Stimulated activated CD4-positive, alpha-beta T cell treated with anti-CD3 and anti-CD28 coated beads, TNF-alpha, amount 100 ng/mL, for 24 hours (primary cell): ENCODE measurements around the gene SLC11A1.

Experiments used
- DNase-seq, 3 experiments: peaks; one replicate each; pipeline ENCODE4 v3.0.0-alpha.2; 2020; ENCODE audit warnings: low read depth in 3 of 3

The SLC11A1 gene

GRCh38 chr2:218366621-218367414, 15.3 kb upstream of the SLC11A1 start:
- no peak for DNase-seq

DNA sequence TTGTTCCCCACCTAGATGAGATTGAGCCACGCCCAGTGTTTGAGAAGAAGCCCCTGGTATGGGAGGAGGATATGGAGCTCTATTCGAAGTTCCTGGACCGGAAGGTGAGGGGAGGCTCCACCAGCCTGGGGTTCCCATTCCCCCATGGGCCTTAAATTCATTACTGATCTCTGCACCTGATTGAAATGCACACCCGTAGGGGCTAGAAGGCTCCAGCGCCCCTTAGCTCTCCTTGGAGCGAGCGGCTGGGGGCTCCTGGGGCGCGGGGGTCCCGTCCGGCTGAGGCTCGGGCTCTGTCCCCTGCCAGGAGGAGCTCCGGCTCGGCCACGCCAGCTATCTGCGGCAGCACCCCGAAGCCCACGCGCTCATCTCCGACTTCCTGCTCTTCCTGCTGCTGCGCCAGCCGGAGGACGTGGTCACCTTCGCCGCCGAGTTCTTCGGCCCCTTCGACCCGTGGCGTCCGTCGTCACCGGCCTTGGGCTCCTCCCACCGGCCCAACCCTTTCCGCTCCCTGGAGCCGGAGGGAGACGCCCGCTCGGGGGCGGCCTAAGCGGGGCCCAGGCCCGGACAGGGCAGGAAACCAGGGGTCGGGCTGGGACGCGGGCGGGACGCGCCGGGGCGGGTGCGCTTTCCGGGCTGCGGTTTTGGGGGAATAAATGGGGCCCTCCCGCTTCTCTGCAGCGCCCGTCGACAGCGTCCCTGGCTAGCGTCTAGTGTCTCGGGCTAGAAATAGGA, 14.5 kb upstream of the SLC11A1 start:
- DNase-seq: peak; percentile 22 to 73 (median 32)

DNA sequence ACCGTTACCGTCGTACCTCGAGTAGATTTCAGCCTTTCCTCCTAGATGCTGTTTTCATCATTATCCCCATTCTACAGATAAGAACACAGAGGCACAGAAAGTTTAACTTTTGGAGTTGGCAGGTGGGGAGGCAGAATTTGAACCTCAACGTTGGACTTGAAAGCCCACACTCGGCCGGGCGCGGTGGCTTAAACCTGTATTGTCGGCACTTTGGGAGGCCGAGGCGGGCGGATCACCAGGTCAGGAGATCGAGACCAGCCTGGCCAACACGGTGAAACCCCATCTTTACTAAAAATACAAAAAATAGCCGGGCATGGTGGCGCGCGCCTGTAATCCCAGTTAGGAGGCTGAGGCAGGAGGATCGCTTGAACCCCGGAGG, 13.9 kb upstream of the SLC11A1 start:
- no peak for DNase-seq

DNA sequence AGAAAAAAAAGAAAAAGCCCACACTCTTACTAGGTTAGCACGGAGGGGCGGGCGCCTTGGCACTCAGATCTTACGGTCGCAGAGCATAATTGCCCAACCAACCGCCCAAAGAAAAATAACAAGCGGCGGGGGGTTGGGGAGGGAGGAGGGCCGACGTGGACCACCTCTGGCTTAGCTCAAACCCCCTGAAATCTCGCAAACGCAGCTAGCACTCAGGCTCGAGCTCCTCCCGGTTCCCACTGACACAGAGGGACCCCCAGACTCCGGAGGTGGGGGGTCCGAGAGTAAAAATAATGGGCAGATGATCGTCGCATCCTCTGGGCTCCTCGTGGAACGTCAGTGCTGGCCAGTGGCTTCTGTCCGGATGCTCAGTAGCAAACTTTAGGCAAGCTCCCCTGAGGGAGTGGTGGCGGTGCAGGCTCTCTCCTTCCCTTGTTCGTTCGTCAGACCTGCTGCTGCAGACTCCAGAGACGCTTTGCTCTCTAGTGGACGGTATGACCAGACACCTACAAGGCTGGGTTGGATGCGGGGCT, 13.4 kb upstream of the SLC11A1 start:
- DNase-seq: no peak

GRCh38 chr2:218369330-218369729, 12.7 kb upstream of the SLC11A1 start:
- DNase-seq: no peak

- no peak for DNase-seq
Observed at GRCh38 chr2:218370410-218371063, 11.5 kb upstream of the SLC11A1 start.

- no peak for DNase-seq
Observed at GRCh38 chr2:218371983-218372350, 10.1 kb upstream of the SLC11A1 start.

DNA sequence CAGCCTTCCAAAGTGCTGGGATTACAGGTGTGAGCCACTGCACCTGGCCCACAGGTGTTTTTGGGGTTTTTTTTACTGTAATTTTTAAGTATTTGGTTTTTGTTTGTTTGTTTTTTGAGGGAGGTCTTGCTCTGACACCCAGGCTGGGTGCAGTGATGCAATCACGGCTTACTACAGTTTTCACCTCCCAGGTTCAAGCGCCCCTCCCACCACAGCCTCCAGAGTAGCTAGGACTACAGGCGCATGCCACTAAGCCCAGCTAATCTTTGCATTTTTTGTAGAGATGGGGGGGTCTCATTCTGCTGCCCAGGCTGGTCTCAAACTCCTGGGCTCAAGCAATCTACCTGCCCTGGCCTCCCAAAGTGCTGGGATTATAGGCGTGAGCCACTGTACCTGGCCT, 7.3 kb upstream of the SLC11A1 start:
- DNase-seq: no peak

DNA sequence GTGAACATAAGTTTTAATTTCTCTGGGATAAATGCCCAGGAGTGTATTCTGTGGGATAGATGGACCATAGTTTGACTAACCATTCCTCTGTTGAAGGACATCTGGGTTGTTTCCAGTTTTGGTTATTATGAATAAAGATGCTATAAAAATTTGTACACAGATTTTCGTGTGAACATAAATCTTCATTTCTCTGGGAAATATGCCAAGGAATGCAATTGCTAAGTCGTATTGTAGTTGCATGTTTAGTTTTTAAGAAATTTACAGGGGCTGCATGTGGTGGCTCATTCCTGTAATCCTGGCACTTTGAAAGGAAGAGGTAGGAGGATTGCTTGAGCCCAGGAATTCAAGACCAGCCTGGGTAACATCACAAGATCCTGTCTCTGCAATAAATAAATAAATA, 6.9 kb upstream of the SLC11A1 start:
- DNase-seq: no peak

DNA sequence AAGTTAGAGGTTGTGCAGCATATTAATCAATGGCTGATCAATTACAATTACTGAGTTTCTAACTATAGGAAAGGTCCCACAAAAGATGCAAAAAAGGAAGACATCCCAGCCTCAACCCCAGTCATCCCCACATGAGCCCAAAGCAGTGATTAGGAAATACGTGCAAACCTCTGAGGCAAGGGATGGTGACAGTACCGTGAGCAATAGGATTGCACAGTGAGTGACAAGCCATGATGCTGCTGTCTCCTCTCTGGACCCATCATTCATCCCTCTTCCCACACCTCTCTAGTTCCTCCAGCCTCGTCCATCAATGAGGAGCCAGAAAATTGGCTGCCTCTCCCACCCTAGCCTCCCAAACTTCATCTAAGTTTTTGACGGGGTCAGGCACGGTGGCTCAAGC, 4.0 kb upstream of the SLC11A1 start:
- DNase-seq: no peak

DNA sequence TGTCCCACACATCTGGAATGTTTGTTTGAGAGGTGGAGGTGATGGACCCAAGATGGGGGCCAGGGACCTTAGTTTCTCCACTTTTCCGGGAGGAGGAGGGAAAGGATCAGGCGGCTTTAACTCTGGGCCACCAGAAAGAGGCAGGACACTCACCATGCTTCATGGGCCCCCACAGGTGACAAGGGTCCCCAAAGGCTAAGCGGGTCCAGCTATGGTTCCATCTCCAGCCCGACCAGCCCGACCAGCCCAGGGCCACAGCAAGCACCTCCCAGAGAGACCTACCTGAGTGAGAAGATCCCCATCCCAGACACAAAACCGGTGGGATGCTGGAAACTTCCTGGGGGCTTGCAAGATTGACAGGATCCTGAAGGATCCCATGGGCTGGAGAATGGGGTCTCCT, 712 bp downstream of the SLC11A1 start:
- DNase-seq: no peak

DNA sequence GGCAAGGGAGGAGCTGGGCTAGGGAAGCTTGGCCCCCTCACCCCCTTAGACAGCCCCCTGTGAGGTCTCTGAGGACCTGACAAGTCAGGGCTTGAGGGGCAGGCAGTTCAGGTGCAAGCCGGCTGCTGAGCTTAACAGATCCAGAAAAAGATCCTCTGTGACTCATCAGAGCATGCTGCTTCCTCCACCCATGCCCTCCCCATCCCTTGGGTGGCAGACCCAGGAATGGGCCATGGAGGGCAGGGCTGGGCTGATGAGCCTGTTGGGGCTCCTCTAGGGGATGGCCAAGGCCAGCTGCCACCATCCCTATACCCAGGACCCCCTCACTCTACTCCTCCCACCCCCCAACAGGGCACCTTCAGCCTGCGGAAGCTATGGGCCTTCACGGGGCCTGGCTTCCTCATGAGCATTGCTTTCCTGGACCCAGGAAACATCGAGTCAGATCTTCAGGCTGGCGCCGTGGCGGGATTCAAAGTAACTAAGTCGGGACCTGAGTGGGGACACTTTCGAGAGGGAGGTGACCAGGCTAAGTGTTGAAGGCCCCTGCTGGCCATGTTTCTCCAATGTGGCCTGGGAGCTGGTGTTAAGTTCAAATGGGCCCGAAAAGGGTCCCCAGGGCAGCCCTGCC, 1.9 kb downstream of the SLC11A1 start:
- DNase-seq: no peak

DNA sequence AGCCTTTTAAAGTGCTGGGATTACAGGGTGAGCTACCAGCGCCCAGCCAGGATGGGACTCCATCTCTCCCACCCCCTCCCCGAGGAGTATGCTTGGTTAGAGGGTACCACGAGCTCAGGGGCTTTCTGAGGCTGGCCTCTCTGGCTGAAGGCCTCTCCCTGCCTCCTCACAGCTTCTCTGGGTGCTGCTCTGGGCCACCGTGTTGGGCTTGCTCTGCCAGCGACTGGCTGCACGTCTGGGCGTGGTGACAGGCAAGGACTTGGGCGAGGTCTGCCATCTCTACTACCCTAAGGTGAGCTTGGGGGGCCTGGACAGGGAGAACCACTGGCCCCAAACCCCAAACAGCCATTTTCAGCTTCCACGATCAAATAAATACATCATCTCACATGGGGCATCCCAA, 2.9 kb downstream of the SLC11A1 start:
- DNase-seq: no peak

GRCh38 chr2:218386505-218387368, 4.7 kb downstream of the SLC11A1 start:
- DNase-seq: no peak

- DNase-seq: no peak
Observed at GRCh38 chr2:218387369-218388194, 5.5 kb downstream of the SLC11A1 start.

DNA sequence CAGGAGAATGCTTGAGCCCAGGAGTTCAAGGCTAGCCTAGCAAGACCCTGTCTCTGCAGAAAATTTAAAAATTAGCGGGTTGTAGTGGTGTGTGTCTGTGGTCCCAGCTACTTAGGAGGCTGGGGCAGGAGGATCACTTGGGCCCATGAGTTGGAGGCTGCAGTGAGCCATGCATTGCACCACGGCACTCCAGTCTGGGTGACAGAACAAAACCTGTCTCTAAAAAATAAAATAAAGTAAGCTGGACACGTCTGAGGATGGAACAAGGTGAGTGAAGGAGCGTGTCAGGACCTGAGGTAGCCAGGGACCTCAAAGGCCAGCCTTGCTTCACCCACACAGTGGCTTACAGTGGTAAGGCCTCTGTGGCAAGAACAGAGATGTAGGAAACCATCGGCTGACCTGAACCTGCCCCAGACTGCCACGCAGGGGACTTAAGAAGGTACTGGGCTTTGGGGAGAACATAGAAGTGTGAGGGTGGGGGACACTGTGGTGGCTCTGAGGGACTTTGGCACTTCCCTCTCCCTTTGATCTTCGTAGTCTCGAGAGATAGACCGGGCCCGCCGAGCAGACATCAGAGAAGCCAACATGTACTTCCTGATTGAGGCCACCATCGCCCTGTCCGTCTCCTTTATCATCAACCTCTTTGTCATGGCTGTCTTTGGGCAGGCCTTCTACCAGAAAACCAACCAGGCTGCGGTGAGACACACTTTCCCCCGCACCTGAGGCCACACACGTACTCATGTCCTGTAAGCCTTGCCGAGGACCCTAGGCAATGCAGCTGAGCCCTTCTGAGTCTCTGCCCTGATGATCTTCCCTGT, 7.5 kb downstream of the SLC11A1 start:
- no peak for DNase-seq

GRCh38 chr2:218391202-218391601, 9.1 kb downstream of the SLC11A1 start:
- no peak for DNase-seq

DNA sequence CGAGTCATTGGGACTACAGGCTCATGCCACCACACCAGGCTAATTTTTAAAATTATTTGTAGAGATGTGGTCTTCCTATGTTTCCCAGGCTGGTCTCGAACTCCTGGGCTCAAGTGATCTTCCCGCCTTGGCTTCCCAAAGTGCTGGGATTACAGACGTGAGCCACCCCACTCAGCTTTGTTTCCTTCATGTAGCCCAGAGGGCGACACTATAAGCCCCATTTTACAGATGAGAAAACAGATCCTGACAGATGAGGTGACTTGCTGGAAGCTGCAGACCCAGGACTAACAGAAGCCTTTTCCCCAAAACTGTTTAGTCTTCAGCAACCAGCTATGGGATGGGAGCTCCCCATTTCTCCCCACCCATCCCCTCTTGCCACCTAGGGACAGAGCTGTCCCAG, 10.4 kb downstream of the SLC11A1 start:
- DNase-seq: no peak

- DNase-seq: no peak
Observed at GRCh38 chr2:218392891-218393462, 10.9 kb downstream of the SLC11A1 start.
